ENCODE data around the gene FN3K. TPM values are rescaled to one million over a fixed set of nuclear protein-coding genes. Genes with fewer than 3 reads are reported as not detected.

Gene FN3K
- total and polyA plus RNA-seq, 2 of the 13 experiments (the other 11 are each of a cell fraction or from before 2014, with no cell fraction given): 3.5 to 12.2 TPM

GRCh38 chr17:82751571-82752370 lies 16.4 kb downstream of the FN3K start, which contains the start of gene TBCD (continued):
- peak; percentile 79 for TF ChIP-seq FOXA3 (CRISPR knock-in tag; IDR thresholded peaks at IDR 0.05)
- TF ChIP-seq TFAP4 (IDR thresholded peaks at IDR 0.05; ENCODE audit: borderline replicate concordance, low read depth): peak; percentile 59; the same call in 1 of the 2 replicates
- TF ChIP-seq ZNF253 (CRISPR knock-in tag; IDR thresholded peaks at IDR 0.05; ENCODE audit: borderline replicate concordance): 0 out of 2 replicates have a peak, but pooled peaks have one; percentile 66
- no peak for TF ChIP-seq TCF12 (IDR thresholded peaks at IDR 0.05)
- TF ChIP-seq TCF12 (CRISPR knock-in tag; IDR thresholded peaks at IDR 0.05): no peak
- 0 out of 2 replicates have a peak, but pooled peaks have one; percentile 48 for TF ChIP-seq ZNF383 (CRISPR knock-in tag; IDR thresholded peaks at IDR 0.05; ENCODE audit: borderline replicate concordance)
- peak; percentile 86 for TF ChIP-seq XRCC5 (optimal IDR thresholded peaks at IDR 0.05; ENCODE audit: low read length)
- 0 out of 2 replicates have a peak, but pooled peaks have one; percentile 40 for TF ChIP-seq KDM1A (CRISPR knock-in tag; IDR thresholded peaks at IDR 0.05)
- TF ChIP-seq NFATC3 (CRISPR knock-in tag; IDR thresholded peaks at IDR 0.05): no peak
- TF ChIP-seq ZNF354B (CRISPR knock-in tag; IDR thresholded peaks at IDR 0.05): no peak
- TF ChIP-seq ZNF484 (CRISPR knock-in tag; IDR thresholded peaks at IDR 0.05; ENCODE audit: borderline replicate concordance, low read depth): no peak; the same call in 1 of the 2 replicates
- peak; percentile 25 for TF ChIP-seq CTCF (CRISPR knock-in tag; IDR thresholded peaks at IDR 0.05)
- no peak for TF ChIP-seq HIC2 (CRISPR knock-in tag; IDR thresholded peaks at IDR 0.05; ENCODE audit: low read depth)
- TF ChIP-seq ZNF124 (CRISPR knock-in tag; IDR thresholded peaks at IDR 0.05): peak; percentile 59; the same call in 1 of the 2 replicates
- TF ChIP-seq POLR2G (IDR thresholded peaks at IDR 0.05; ENCODE audit: low read depth, low read length): peak; percentile 78
- TF ChIP-seq TEF (CRISPR knock-in tag; IDR thresholded peaks at IDR 0.05): peak; percentile 30; the same call in 1 of the 2 replicates
- TF ChIP-seq GPBP1L1 (CRISPR knock-in tag; IDR thresholded peaks at IDR 0.05): no peak
- peak; percentile 98 for TF ChIP-seq POGK (CRISPR knock-in tag; conservative IDR thresholded peaks at IDR 0.05)
